Measurements from ENCODE around the gene NTSR2.

NTSR2 gene

GRCh38 chr2:11656252-11656651 is 13.7 kb downstream of the NTSR2 start:
- no peak for DNase-seq

- no peak for DNase-seq
Measured at GRCh38 chr2:11655495-11655894, 14.5 kb downstream of the NTSR2 start.

GRCh38 chr2:11652553-11652952 is 17.4 kb downstream of the NTSR2 start:
- DNase-seq = no peak

GRCh38 chr2:11651856-11652548 is 18.0 kb downstream of the NTSR2 start:
- no peak for DNase-seq

GRCh38 chr2:11649093-11649492 is 20.9 kb downstream of the NTSR2 start:
- DNase-seq = no peak

GRCh38 chr2:11647834-11648600 is 22.0 kb downstream of the NTSR2 start:
- no peak for DNase-seq

- no peak for DNase-seq
Measured at GRCh38 chr2:11646530-11646929, 23.5 kb downstream of the NTSR2 start.

GRCh38 chr2:11644293-11644692 is 25.7 kb downstream of the NTSR2 start:
- DNase-seq = no peak

- no peak for DNase-seq
Measured at GRCh38 chr2:11642972-11643371, 27.0 kb downstream of the NTSR2 start.

- no peak for DNase-seq
Measured at GRCh38 chr2:11640132-11640531, 29.9 kb downstream of the NTSR2 start.

GRCh38 chr2:11639503-11639902 is 30.5 kb downstream of the NTSR2 start:
- no peak for DNase-seq

- DNase-seq = no peak
Measured at GRCh38 chr2:11637546-11637945, 32.4 kb downstream of the NTSR2 start.

GRCh38 chr2:11636593-11637295 is 33.3 kb downstream of the NTSR2 start:
- DNase-seq = no peak

GRCh38 chr2:11635141-11635540 is 34.9 kb downstream of the NTSR2 start:
- DNase-seq = no peak

GRCh38 chr2:11634584-11634983 is 35.4 kb downstream of the NTSR2 start:
- no peak for DNase-seq

GRCh38 chr2:11633923-11634478 is 36.0 kb downstream of the NTSR2 start:
- DNase-seq = no peak

- DNase-seq = no peak
Measured at GRCh38 chr2:11631462-11631861, 38.5 kb downstream of the NTSR2 start.

GRCh38 chr2:11630855-11631254 is 39.1 kb downstream of the NTSR2 start:
- DNase-seq = no peak

GRCh38 chr2:11629851-11630250 is 40.1 kb downstream of the NTSR2 start:
- no peak for DNase-seq

GRCh38 chr2:11629215-11629614 is 40.8 kb downstream of the NTSR2 start:
- no peak for DNase-seq

- no peak for DNase-seq
Measured at GRCh38 chr2:11628675-11629074, 41.3 kb downstream of the NTSR2 start.

- DNase-seq = no peak
Measured at GRCh38 chr2:11625671-11626070, 44.3 kb downstream of the NTSR2 start.

GRCh38 chr2:11624893-11625292 is 45.1 kb downstream of the NTSR2 start:
- DNase-seq = no peak

GRCh38 chr2:11622611-11623010 is 47.4 kb downstream of the NTSR2 start:
- DNase-seq = no peak
